Mononuclear cell (primary cell): Measurements from ENCODE around the gene LMBRD2. TPM values are rescaled to one million over a fixed set of nuclear protein-coding genes. Genes with fewer than 3 reads are reported as not detected.

Experiments used
- H3K27me3 ChIP-seq: 2 replicates; pipeline ENCODE4 v1.6.0; 2011; ENCODE audit warnings: low read length, control low read depth; ENCODE audit not compliant: insufficient read depth
- H3K4me1 ChIP-seq: 2 replicates; pipeline ENCODE4 v1.5.1; 2011; ENCODE audit warnings: mild to moderate bottlenecking, low read length, control low read depth; ENCODE audit not compliant: insufficient read depth
- H3K4me3 ChIP-seq: 2 replicates; pipeline ENCODE4 v1.5.1; 2011; ENCODE audit warnings: mild to moderate bottlenecking, low read length, moderate library complexity
- H3K9me3 ChIP-seq: 2 replicates; pipeline ENCODE4 v1.5.1; 2011; ENCODE audit warnings: low read depth, mild to moderate bottlenecking, control low read depth, low read length
- total RNA-seq: library from RNA; depleted of rRNA; stranded (reverse); fragments of >200 nt; gene quantifications from one replicate; pipeline ENCODE4 v1.2.3, GENCODE V29; 2012

Gene LMBRD2
- total RNA-seq, 1 donor, result 4.1 TPM

DNA sequence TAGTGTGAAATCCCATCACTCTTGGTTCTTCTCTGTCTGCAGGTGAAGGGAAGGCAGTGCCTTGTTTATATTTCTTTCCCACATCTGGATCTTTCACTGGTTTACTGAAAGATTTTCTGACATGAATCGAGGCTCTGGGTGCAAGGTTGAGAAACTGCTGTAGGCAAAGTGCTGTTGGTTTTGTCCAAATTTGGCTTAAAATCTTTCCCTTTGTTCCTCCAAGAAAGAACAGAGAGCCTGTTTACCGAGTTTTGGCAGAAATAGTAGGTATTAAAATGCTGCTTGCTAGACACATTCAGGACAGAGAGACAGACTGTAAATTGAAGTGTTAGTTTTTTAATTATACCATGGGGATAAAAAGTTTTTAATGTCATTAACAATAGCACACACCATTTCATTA lies 21.7 kb upstream of the LMBRD2 start:
- Histone ChIP-seq H3K9me3 (no peaks in the 10 kb centered on the region), H3K4me1 (no peaks in the 10 kb centered on the region), H3K27me3 (no peaks in the 10 kb centered on the region), H3K4me3 (no peak overlapping the region)

DNA sequence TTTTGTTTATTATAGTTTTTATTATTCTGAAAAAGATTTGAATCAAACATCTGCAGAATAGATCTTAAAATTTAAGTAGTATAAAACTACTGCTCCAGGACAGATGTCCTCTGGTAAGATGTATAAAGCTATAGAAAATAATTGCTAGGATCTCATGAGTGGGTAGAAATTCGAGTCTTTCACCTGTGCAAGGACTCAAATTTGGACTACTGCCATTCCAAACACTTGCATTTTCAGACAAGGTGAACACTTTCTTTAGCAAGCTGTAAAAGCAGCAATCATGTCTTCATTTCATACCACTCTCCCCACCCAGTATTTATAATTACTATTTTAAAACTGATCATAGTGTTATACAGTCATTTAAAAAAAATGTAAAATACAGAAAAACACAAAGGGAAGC lies 20.9 kb upstream of the LMBRD2 start:
- no peaks in the 10 kb centered on the region for H3K27me3 ChIP-seq
- H3K9me3 ChIP-seq, result no peaks in the 10 kb centered on the region
- H3K4me3 ChIP-seq, result no peak overlapping the region
- H3K4me1 ChIP-seq, result no peaks in the 10 kb centered on the region

- H3K4me1 ChIP-seq, result no peaks in the 10 kb centered on the region
- H3K27me3 ChIP-seq, result no peaks in the 10 kb centered on the region
- H3K4me3 ChIP-seq, result no peak overlapping the region
- H3K9me3 ChIP-seq, result no peaks in the 10 kb centered on the region
These were observed 19.2 kb upstream of the LMBRD2 start for GRCh38 chr5:36170832-36171424.

- H3K4me3 ChIP-seq, result no peak overlapping the region
- no peaks in the 10 kb centered on the region for H3K27me3 ChIP-seq
- H3K9me3 ChIP-seq, result no peaks in the 10 kb centered on the region
- H3K4me1 ChIP-seq, result no peaks in the 10 kb centered on the region
These were observed 17.1 kb upstream of the LMBRD2 start for GRCh38 chr5:36168737-36169136.

DNA sequence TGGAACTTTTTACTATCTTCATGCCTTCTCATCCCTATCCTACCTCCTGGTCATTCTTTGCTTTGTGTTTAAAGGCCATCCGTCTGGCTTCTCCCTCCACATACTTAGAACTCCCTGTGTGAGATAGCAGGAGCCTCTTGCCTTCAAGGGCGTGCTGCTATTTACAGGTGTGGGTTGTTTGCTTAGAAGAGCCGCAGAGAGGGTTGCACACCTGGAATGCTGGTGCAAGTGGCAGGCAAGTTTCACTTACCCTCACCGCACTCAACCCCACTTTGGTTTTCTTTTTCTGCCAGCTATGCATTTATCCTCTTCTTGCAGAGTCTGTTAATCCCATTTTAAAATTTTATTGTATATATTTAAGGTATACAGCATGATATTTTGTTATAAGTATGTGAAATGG lies 12.8 kb upstream of the LMBRD2 start:
- H3K4me3 ChIP-seq, result no peak overlapping the region
- H3K27me3 ChIP-seq, result no peaks in the 10 kb centered on the region
- H3K9me3 ChIP-seq, result no peaks in the 10 kb centered on the region
- no peaks in the 10 kb centered on the region for H3K4me1 ChIP-seq

- no peak overlapping the region for H3K4me3 ChIP-seq
- no peaks in the 10 kb centered on the region for H3K9me3 ChIP-seq
- no peaks in the 10 kb centered on the region for H3K27me3 ChIP-seq
These were observed 11.3 kb upstream of the LMBRD2 start for GRCh38 chr5:36162810-36163486.

DNA sequence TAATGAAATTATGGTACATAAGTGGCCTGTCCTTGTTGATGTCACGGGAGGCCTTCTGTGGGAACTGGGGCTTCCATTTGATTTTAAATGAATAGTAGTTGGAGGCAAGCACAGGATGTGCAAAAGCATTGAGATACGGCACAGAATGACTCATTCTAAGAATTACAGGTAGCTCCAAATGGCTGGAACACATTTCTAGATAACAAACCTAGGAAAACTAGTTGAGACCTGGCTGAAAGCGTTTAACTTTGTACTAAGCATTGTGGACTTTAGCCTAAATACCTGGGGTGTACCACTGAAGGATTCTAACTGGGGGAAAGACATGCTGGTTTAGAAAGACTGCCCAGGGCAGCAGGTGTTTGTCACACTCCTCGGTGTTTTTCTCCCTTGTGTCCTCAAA lies 9.7 kb upstream of the LMBRD2 start:
- Histone ChIP-seq H3K9me3 (no peaks in the 10 kb centered on the region), H3K4me1 (peaks cover 11% of the 10 kb centered on the region), H3K4me3 (no peak overlapping the region), H3K27me3 (no peaks in the 10 kb centered on the region)

More at GRCh38 chr5:36162810-36163486, 11.3 kb upstream of the LMBRD2 start:
- peaks cover 4% of the 10 kb centered on the region for H3K4me1 ChIP-seq

GRCh38 chr5:36160617-36161016 lies 8.9 kb upstream of the LMBRD2 start:
- H3K4me1 ChIP-seq, result peaks cover 11% of the 10 kb centered on the region
- no peak overlapping the region for H3K4me3 ChIP-seq
- H3K27me3 ChIP-seq, result no peaks in the 10 kb centered on the region
- no peaks in the 10 kb centered on the region for H3K9me3 ChIP-seq

DNA sequence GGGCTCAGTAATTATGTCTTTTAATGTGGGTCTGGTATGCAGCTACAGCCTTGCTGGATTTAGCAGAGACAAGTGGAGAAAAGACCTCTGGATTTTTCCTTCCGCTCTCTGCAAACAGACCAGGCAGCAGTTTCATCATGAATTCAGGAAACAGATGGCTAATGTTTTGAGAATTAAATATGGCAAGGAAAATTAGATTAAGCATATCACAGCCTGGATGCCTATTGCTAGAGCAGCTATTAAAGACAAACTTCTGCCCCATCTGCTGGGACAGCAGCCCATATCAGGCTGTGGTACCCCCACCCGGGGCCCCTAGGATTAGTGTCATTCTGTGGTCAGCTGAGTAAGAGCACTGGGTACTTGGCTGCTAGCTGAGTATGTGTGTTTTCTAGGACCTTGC lies 6.5 kb upstream of the LMBRD2 start:
- H3K4me3 ChIP-seq, result no peak overlapping the region
- H3K4me1 ChIP-seq, result peaks cover 18% of the 10 kb centered on the region
- H3K27me3 ChIP-seq, result no peaks in the 10 kb centered on the region
- no peaks in the 10 kb centered on the region for H3K9me3 ChIP-seq

- H3K27me3 ChIP-seq, result no peaks in the 10 kb centered on the region
- no peaks in the 10 kb centered on the region for H3K9me3 ChIP-seq
- H3K4me1 ChIP-seq, result peaks cover 27% of the 10 kb centered on the region
- no peak overlapping the region for H3K4me3 ChIP-seq
These were observed 4.9 kb upstream of the LMBRD2 start for GRCh38 chr5:36156619-36157018.

DNA sequence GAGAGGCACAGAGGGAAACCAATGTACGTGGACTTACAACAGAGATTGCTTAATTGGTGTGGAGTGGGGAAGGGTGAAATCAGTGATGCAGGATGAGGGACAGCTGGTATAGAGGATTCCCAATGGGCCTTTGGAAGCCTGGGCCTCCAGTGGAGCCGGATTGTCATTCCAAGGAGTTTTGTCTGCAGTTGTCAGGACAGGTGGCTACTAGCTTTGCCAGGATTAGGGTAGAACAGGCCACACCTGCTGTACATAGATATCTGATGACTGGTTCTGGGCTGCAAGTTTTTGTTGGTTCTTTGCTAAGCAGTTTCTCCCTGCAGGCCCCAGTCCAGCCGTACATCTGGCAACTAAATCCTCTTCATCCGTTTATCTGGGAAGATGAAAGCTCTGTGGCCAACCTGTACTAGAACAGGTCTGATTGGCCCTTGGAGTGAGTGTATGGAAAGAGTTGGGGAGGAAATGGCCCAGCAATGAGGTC lies 4.5 kb upstream of the LMBRD2 start:
- H3K9me3 ChIP-seq, result no peaks in the 10 kb centered on the region
- no peaks in the 10 kb centered on the region for H3K27me3 ChIP-seq
- no peak overlapping the region for H3K4me3 ChIP-seq
- H3K4me1 ChIP-seq, result peaks cover 29% of the 10 kb centered on the region

GRCh38 chr5:36155291-36155690 lies 3.6 kb upstream of the LMBRD2 start:
- Histone ChIP-seq H3K4me3 (no peak overlapping the region), H3K27me3 (no peaks in the 10 kb centered on the region), H3K9me3 (no peaks in the 10 kb centered on the region), H3K4me1 (peaks cover 38% of the 10 kb centered on the region)

- no peaks in the 10 kb centered on the region for H3K27me3 ChIP-seq
- H3K9me3 ChIP-seq, result no peaks in the 10 kb centered on the region
- peaks cover 38% of the 10 kb centered on the region for H3K4me1 ChIP-seq
- no peak overlapping the region for H3K4me3 ChIP-seq
These were observed 2.0 kb upstream of the LMBRD2 start for GRCh38 chr5:36153726-36154125.

DNA sequence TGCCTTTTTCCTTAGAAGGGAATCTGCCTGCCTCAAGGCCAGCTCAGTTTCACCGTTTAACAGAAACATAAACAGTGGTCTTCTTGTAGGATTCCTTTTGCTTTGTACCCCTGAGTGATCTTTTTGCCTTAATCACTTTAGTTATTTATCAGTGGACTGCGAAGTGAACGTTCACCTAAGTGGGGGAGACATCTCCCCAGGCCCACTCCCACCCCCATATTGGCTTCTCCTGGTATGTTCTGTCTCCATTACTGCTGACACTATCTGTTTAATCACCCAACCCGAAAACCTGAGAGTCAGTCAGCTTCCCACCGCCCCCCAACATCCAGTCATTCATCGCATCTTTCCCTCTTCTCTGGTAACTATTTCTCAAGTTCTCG lies 1.6 kb upstream of the LMBRD2 start:
- Histone ChIP-seq H3K4me3 (no peak overlapping the region), H3K4me1 (peaks cover 37% of the 10 kb centered on the region), H3K27me3 (no peaks in the 10 kb centered on the region), H3K9me3 (no peaks in the 10 kb centered on the region)

- Histone ChIP-seq H3K9me3 (no peaks in the 10 kb centered on the region), H3K4me1 (peaks cover 30% of the 10 kb centered on the region), H3K4me3 (peak overlapping the region; percentile 89), H3K27me3 (no peaks in the 10 kb centered on the region)
These were observed 924 bp upstream of the LMBRD2 start for GRCh38 chr5:36152324-36153297.
